OCI-LY3 (cell line): ENCODE data around the gene ARHGEF2.

Experiments
- EZH2phosphoT487 ChIP-seq: fragments of 200-600 bp; shearing (Covaris generic); IDR thresholded peaks from 2 replicates; pipeline ENCODE4 v1.6.1; 2018; ENCODE audit warnings: antibody characterized with exemption, mixed run types, low read depth
- TF ChIP-seq, protein P1 (sequence below): fragments of 200-600, 300-600 bp; sonication (generic); IDR thresholded peaks from 2 replicates; pipeline ENCODE4 v1.5.1; 2014; ENCODE audit warnings: antibody characterized with exemption, low read length, low read depth

- TF ChIP-seq, protein P1, sequence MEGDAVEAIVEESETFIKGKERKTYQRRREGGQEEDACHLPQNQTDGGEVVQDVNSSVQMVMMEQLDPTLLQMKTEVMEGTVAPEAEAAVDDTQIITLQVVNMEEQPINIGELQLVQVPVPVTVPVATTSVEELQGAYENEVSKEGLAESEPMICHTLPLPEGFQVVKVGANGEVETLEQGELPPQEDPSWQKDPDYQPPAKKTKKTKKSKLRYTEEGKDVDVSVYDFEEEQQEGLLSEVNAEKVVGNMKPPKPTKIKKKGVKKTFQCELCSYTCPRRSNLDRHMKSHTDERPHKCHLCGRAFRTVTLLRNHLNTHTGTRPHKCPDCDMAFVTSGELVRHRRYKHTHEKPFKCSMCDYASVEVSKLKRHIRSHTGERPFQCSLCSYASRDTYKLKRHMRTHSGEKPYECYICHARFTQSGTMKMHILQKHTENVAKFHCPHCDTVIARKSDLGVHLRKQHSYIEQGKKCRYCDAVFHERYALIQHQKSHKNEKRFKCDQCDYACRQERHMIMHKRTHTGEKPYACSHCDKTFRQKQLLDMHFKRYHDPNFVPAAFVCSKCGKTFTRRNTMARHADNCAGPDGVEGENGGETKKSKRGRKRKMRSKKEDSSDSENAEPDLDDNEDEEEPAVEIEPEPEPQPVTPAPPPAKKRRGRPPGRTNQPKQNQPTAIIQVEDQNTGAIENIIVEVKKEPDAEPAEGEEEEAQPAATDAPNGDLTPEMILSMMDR: no peak
- no peak for TF ChIP-seq EZH2phosphoT487
Observed at GRCh38 chr1:155932487-155932886, 45.9 kb downstream of the ARHGEF2 start.
